OCI-LY3 (cell line): ENCODE data around the gene SLC25A33.

Experiments
- H2AFZ ChIP-seq: fragments of 200-600, 300-600 bp; shearing (Covaris generic); 2 replicates; pipeline ENCODE4 v1.6.0; 2014; ENCODE audit warnings: antibody characterized with exemption, low read depth, low read length
- H3K27ac ChIP-seq: fragments of 200-600, 300-600 bp; sonication (generic); 2 replicates; pipeline ENCODE4 v1.5.1; 2014; ENCODE audit warnings: mild to moderate bottlenecking, low read length, moderate library complexity, mixed read lengths
- H3K27me3 ChIP-seq: fragments of 200-600, 300-600 bp; sonication (generic); 2 replicates; pipeline ENCODE4 v1.6.1; 2014; ENCODE audit warnings: low read depth, low read length, mixed read lengths
- H3K36me3 ChIP-seq: fragments of 200-600, 300-600 bp; sonication (generic); replicated peaks from 2 replicates; pipeline ENCODE3; 2014; ENCODE audit warnings: low read depth, low read length, mixed read lengths
- H3K4me1 ChIP-seq: fragments of 300-600, 200-600 bp; sonication (generic); 2 replicates; pipeline ENCODE4 v1.6.1; 2014; ENCODE audit warnings: low read length, mixed read lengths
- H3K4me2 ChIP-seq: fragments of 200-600, 300-600 bp; sonication (generic); 2 replicates; pipeline ENCODE4 v1.6.1; 2014; ENCODE audit warnings: low read length, mixed read lengths
- H3K4me3 ChIP-seq: fragments of 300-600, 200-600 bp; sonication (generic); 2 replicates; pipeline ENCODE4 v1.5.1; 2014; ENCODE audit warnings: antibody characterized with exemption, mild to moderate bottlenecking, low read length, moderate library complexity
- H3K79me2 ChIP-seq: fragments of 300-600, 200-600 bp; shearing (Covaris generic); 2 replicates; pipeline ENCODE4 v1.6.1; 2014; ENCODE audit warnings: mild to moderate bottlenecking, low read length, mixed read lengths
- H3K9ac ChIP-seq: fragments of 300-600, 200-600 bp; shearing (Covaris generic); 2 replicates; pipeline ENCODE4 v1.6.0; 2014; ENCODE audit warnings: mild to moderate bottlenecking, low read length, moderate library complexity
- H3K9me3 ChIP-seq: fragments of 200-600, 300-600 bp; shearing (Covaris generic); 2 replicates; pipeline ENCODE4 v1.6.1; 2014; ENCODE audit warnings: low read length, mixed read lengths; ENCODE audit not compliant: insufficient read depth
- H4K20me1 ChIP-seq: fragments of 200-600, 300-600 bp; sonication (generic); 2 replicates; pipeline ENCODE4 v1.6.1; 2016; ENCODE audit warnings: low read length, mixed read lengths; ENCODE audit not compliant: insufficient read depth
- EZH2phosphoT487 ChIP-seq: fragments of 200-600 bp; shearing (Covaris generic); IDR thresholded peaks from 2 replicates; pipeline ENCODE4 v1.6.1; 2018; ENCODE audit warnings: antibody characterized with exemption, mixed run types, low read depth
- TF ChIP-seq, protein P1 (sequence below): fragments of 200-600, 300-600 bp; sonication (generic); IDR thresholded peaks from 2 replicates; pipeline ENCODE4 v1.5.1; 2014; ENCODE audit warnings: antibody characterized with exemption, low read length, low read depth

SLC25A33 gene

DNA sequence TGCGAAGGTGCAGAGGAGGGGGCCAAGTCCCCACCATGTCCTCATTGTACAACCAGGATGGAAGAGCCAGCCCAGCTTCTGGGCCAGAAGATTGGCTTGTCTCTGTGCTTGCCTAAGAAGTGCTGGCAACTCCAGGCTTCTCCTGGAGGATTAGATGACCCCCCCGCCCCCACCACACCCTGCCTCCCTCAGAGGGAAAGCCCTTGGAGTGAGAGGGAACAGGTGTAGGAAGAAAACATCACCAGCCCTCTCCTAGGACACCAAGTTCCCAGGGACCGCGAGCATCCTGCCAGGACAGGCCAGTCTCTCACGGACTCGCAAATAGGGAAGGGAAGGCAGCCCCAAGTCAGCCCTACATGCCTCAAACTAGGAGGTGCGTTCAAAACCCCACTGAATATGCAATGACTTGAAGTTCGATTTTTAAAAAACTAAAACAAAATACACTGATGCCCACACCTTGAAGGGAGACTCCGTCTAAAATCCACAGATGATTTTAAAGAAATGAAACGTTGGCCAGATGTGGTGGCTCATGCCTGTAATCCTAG is 20.7 kb upstream of the SLC25A33 start:
- no peaks in the 10 kb centered on the region for H3K4me1 ChIP-seq
- no peaks in the 10 kb centered on the region for H4K20me1 ChIP-seq
- no peaks in the 10 kb centered on the region for H3K79me2 ChIP-seq
- H3K27me3 ChIP-seq: peaks cover 3% of the 10 kb centered on the region; the same call in 1 of the 2 replicates
- no peak overlapping the region for H3K4me3 ChIP-seq
- no peak overlapping the region for H3K27ac ChIP-seq
- H3K4me2 ChIP-seq: no peak overlapping the region
- no peak overlapping the region for H3K9ac ChIP-seq
- H3K9me3 ChIP-seq: no peaks in the 10 kb centered on the region
- no peaks in the 10 kb centered on the region for H3K36me3 ChIP-seq
- no peak overlapping the region for H2AFZ ChIP-seq
- TF ChIP-seq EZH2phosphoT487: no peak
- TF ChIP-seq, protein P1, sequence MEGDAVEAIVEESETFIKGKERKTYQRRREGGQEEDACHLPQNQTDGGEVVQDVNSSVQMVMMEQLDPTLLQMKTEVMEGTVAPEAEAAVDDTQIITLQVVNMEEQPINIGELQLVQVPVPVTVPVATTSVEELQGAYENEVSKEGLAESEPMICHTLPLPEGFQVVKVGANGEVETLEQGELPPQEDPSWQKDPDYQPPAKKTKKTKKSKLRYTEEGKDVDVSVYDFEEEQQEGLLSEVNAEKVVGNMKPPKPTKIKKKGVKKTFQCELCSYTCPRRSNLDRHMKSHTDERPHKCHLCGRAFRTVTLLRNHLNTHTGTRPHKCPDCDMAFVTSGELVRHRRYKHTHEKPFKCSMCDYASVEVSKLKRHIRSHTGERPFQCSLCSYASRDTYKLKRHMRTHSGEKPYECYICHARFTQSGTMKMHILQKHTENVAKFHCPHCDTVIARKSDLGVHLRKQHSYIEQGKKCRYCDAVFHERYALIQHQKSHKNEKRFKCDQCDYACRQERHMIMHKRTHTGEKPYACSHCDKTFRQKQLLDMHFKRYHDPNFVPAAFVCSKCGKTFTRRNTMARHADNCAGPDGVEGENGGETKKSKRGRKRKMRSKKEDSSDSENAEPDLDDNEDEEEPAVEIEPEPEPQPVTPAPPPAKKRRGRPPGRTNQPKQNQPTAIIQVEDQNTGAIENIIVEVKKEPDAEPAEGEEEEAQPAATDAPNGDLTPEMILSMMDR: no peak

DNA sequence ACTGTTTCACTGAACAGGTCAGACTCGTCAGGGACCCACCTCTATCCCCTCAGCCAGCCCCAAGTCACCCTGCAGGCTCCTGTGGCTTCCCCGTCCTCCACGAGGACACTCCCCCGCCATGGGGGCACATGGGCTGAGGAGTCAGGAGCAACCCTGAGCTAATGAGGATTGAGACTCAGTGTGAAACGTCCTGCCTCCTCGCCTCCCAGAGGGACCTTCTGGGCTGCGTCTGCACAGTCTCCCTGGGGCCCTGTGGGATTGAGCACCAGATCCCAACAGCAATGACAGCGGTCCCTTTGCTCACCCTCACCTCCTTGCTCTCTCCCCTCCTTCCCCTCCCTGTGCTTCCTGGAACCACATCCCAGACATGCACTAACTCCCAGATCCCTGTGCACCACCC is 18.9 kb upstream of the SLC25A33 start:
- Histone ChIP-seq H3K4me2 (no peak overlapping the region), H3K27ac (no peak overlapping the region), H3K4me1 (no peaks in the 10 kb centered on the region), H3K27me3 (peaks cover 3% of the 10 kb centered on the region; the same call in 1 of the 2 replicates), H3K9me3 (no peaks in the 10 kb centered on the region), H2AFZ (no peak overlapping the region), H3K79me2 (no peaks in the 10 kb centered on the region), H3K36me3 (no peaks in the 10 kb centered on the region), H3K9ac (no peak overlapping the region), H3K4me3 (no peak overlapping the region), H4K20me1 (no peaks in the 10 kb centered on the region)
- TF ChIP-seq, protein P1: no peak
- no peak for TF ChIP-seq EZH2phosphoT487

DNA sequence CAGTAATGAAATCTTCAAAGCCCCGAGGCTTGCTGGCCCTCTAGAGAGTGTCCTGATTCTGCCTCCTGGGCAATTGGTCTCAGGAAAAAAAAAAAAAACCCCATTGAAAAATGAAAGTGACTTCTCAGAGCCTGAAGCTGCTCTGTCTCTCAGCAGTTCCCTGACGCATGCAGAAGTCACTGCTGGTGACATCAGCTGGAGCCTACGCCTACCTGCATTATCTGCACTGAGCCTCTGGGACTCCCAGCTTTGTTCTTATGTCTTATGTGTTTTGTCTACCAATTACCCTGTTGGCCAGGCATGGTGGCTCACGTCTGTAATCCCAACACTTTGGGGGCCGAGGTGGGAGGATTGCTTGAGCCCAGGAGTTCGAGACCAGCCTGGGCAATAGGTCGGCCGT is 10.1 kb upstream of the SLC25A33 start:
- no peaks in the 10 kb centered on the region for H3K27me3 ChIP-seq
- H3K27ac ChIP-seq: no peak overlapping the region
- H3K36me3 ChIP-seq: no peaks in the 10 kb centered on the region
- H3K79me2 ChIP-seq: no peaks in the 10 kb centered on the region
- H4K20me1 ChIP-seq: no peaks in the 10 kb centered on the region
- no peak overlapping the region for H3K9ac ChIP-seq
- no peak overlapping the region for H2AFZ ChIP-seq
- peak overlapping the region; percentile 15; the same call in 1 of the 2 replicates for H3K4me2 ChIP-seq
- no peak for TF ChIP-seq EZH2phosphoT487
- TF ChIP-seq, protein P1: no peak
- peaks cover 7% of the 10 kb centered on the region for H3K4me1 ChIP-seq
- H3K4me3 ChIP-seq: no peak overlapping the region
- H3K9me3 ChIP-seq: no peaks in the 10 kb centered on the region

DNA sequence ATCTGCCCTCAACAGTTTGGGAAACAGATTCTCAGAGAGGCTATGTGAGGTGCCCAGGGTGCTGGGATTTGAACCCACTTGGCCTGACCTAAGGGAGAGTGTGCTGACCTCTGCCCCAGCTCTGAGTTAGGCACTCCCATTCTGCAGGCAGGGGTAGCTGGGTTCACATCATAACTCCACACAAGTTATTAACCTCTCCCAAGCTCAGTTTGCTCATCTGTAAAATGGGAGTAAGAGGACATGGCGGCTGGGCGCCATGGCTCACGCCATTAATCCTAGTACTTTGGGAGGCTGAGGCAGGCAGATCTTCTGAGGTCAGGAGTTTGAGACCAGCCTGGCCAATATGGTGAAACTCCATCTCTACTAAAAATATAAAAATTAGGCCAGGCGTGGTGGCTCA is 8.9 kb upstream of the SLC25A33 start:
- Histone ChIP-seq H3K79me2 (no peaks in the 10 kb centered on the region), H3K9me3 (no peaks in the 10 kb centered on the region), H3K27ac (no peak overlapping the region), H3K4me2 (no peak overlapping the region), H3K4me3 (no peak overlapping the region), H3K9ac (no peak overlapping the region), H2AFZ (no peak overlapping the region), H4K20me1 (no peaks in the 10 kb centered on the region), H3K27me3 (no peaks in the 10 kb centered on the region), H3K4me1 (peaks cover 7% of the 10 kb centered on the region), H3K36me3 (no peaks in the 10 kb centered on the region)
- TF ChIP-seq, protein P1: no peak
- TF ChIP-seq EZH2phosphoT487: no peak
